Activated CD8-positive, alpha-beta memory T cell treated with anti-CD3 and anti-CD28 coated beads, Interleukin-2, amount 10 ng/mL, durations not matched to agents 7 days and 5 days (primary cell): ENCODE data around the gene ZCWPW1. TPM values are rescaled to one million over a fixed set of nuclear protein-coding genes. Genes with fewer than 3 reads are reported as not detected.

ENCODE experiments used
- ATAC-seq: fragments of 150-1000 bp; cut with Tn5 transposase; one replicate; pipeline ENCODE4 v1.10.0; 2021; ENCODE audit warnings: moderate library complexity
- CTCF ChIA-PET: fragments of 350-600 bp; sonication (Branson Sonifier 250); formaldehyde crosslinking; loops from one replicate; lab custom pipeline; 2021; ENCODE audit warnings: antibody characterized with exemption; lab: Charles Lee
- DNase-seq: peaks from one replicate; pipeline ENCODE4 v3.0.0-alpha.2; 2020
- H3K27ac Mint-ChIP-seq: one replicate; pipeline ENCODE4 v1.8.0; 2021; ENCODE audit warnings: mild to moderate bottlenecking, mixed read lengths
- H3K27me3 Mint-ChIP-seq: one replicate; pipeline ENCODE4 v1.8.0; 2021; ENCODE audit warnings: mixed read lengths
- H3K36me3 Mint-ChIP-seq: one replicate; pipeline ENCODE4 v1.8.0; 2021; ENCODE audit warnings: mild to moderate bottlenecking, mixed read lengths
- H3K4me1 Mint-ChIP-seq: one replicate; pipeline ENCODE4 v1.8.0; 2021; ENCODE audit warnings: mixed read lengths
- H3K4me3 Mint-ChIP-seq: one replicate; pipeline ENCODE4 v1.8.0; 2021; ENCODE audit warnings: mild to moderate bottlenecking, moderate library complexity, mixed read lengths
- H3K9me3 Mint-ChIP-seq: one replicate; pipeline ENCODE4 v1.8.0; 2022; ENCODE audit warnings: low read depth, mixed read lengths
- total RNA-seq, 2 experiments: library from RNA; stranded (reverse); gene quantifications; one replicate each; pipeline ENCODE4 v1.2.3, GENCODE V29; 2021

Gene ZCWPW1
- total RNA-seq, 2 experiments from 2014 or later: 2.6 to 3.3 TPM

- CTCF ChIA-PET: interaction anchor here (1.4 to 1.7 kb wide), 2 partner anchors 16 to 105 kb away, joined by 3 to 5 read pairs; partner anchors contain the start of gene AGFG2
- no peak for DNase-seq
- Mint-ChIP-seq H3K9me3 (no peaks in the 10 kb centered on the region), H3K4me3 (peak overlapping the region; percentile 88), H3K4me1 (peaks cover 51% of the 10 kb centered on the region), H3K27ac (peak overlapping the region; percentile 88), H3K36me3 (peaks cover 41% of the 10 kb centered on the region), H3K27me3 (peaks cover 5% of the 10 kb centered on the region)
- no peak for ATAC-seq
Measured at GRCh38 chr7:100433592-100434296, 5.2 kb upstream of the ZCWPW1 start.

GRCh38 chr7:100433276-100433591 is 4.7 kb upstream of the ZCWPW1 start:
- Mint-ChIP-seq H3K4me3 (no peak overlapping the region), H3K27ac (no peak overlapping the region), H3K4me1 (peaks cover 51% of the 10 kb centered on the region), H3K36me3 (peaks cover 41% of the 10 kb centered on the region), H3K27me3 (peaks cover 5% of the 10 kb centered on the region), H3K9me3 (no peaks in the 10 kb centered on the region)
- CTCF ChIA-PET: no interaction called here
- ATAC-seq: no peak
- DNase-seq: no peak

GRCh38 chr7:100432621-100433275 is 4.2 kb upstream of the ZCWPW1 start:
- Mint-ChIP-seq H3K27ac (peak overlapping the region; percentile 42), H3K4me1 (peaks cover 56% of the 10 kb centered on the region), H3K27me3 (peaks cover 5% of the 10 kb centered on the region), H3K9me3 (no peaks in the 10 kb centered on the region), H3K36me3 (peaks cover 41% of the 10 kb centered on the region), H3K4me3 (no peak overlapping the region)
- no peak for DNase-seq
- ATAC-seq: no peak
- CTCF ChIA-PET: no interaction called here

- peaks cover 56% of the 10 kb centered on the region for H3K4me1 Mint-ChIP-seq
- CTCF ChIA-PET: no interaction called here
- DNase-seq: no peak
Measured at GRCh38 chr7:100432053-100432452, 3.5 kb upstream of the ZCWPW1 start.

GRCh38 chr7:100431286-100431735 is 2.8 kb upstream of the ZCWPW1 start:
- Mint-ChIP-seq H3K27ac (peak overlapping the region; percentile 76), H3K9me3 (no peaks in the 10 kb centered on the region), H3K4me1 (peaks cover 56% of the 10 kb centered on the region), H3K27me3 (peaks cover 5% of the 10 kb centered on the region), H3K36me3 (peaks cover 39% of the 10 kb centered on the region), H3K4me3 (peak overlapping the region; percentile 88)
- ATAC-seq: no peak
- CTCF ChIA-PET: interaction anchor here (4.7 kb wide), 1 partner anchor 24 kb away, joined by 22 read pairs; no protein-coding TSS in a partner anchor
- no peak for DNase-seq

More at GRCh38 chr7:100432053-100432452, 3.5 kb upstream of the ZCWPW1 start:
- Mint-ChIP-seq H3K27me3 (peaks cover 5% of the 10 kb centered on the region), H3K9me3 (no peaks in the 10 kb centered on the region), H3K36me3 (peaks cover 41% of the 10 kb centered on the region), H3K4me3 (peak overlapping the region; percentile 17), H3K27ac (peak overlapping the region; percentile 76)
- no peak for ATAC-seq

- peaks cover 56% of the 10 kb centered on the region for H3K4me1 Mint-ChIP-seq
- peaks cover 9% of the 10 kb centered on the region for H3K27me3 Mint-ChIP-seq
- H3K27ac Mint-ChIP-seq: peak overlapping the region; percentile 96
- CTCF ChIA-PET: interaction anchor here (1.2 to 4.7 kb wide), 4 partner anchors 15 to 182 kb away, joined by 3 to 22 read pairs (median 5); partner anchors contain the start of gene MOSPD3
- peak; percentile 72 for DNase-seq
- peaks cover 37% of the 10 kb centered on the region for H3K36me3 Mint-ChIP-seq
- no peak for ATAC-seq
- peak overlapping the region; percentile 88 for H3K4me3 Mint-ChIP-seq
- H3K9me3 Mint-ChIP-seq: no peaks in the 10 kb centered on the region
Measured at GRCh38 chr7:100430493-100431285, 2.2 kb upstream of the ZCWPW1 start.

GRCh38 chr7:100429637-100430492 is 1.4 kb upstream of the ZCWPW1 start, which contains the start of gene MEPCE:
Gene MEPCE (plus strand): TSS chr7:100429831. CDS start chr7:100430019, 188 bp downstream.
- ATAC-seq (peak; percentile 47), DNase-seq (peak; percentile 97)
- Mint-ChIP-seq H3K4me1 (peaks cover 51% of the 10 kb centered on the region), H3K9me3 (no peaks in the 10 kb centered on the region), H3K27me3 (peaks cover 9% of the 10 kb centered on the region), H3K27ac (peak within 1 kb of the TSS; percentile 100), H3K4me3 (peak within 1 kb of the TSS; percentile 97), H3K36me3 (peaks cover 31% of the 10 kb centered on the region)
- CTCF ChIA-PET: interaction anchor here (1.0 to 4.7 kb wide), 7 partner anchors 14 to 299 kb away, joined by 3 to 22 read pairs (median 5); partner anchors contain the start of gene MOSPD3

GRCh38 chr7:100428967-100429636 is 599 bp upstream of the ZCWPW1 start:
- no peaks in the 10 kb centered on the region for H3K9me3 Mint-ChIP-seq
- H3K27ac Mint-ChIP-seq: peak overlapping the region; percentile 100
- CTCF ChIA-PET: interaction anchor here (1.0 to 4.7 kb wide), 10 partner anchors 21 to 298 kb away, joined by 3 to 22 read pairs (median 4); no protein-coding TSS in a partner anchor

GRCh38 chr7:100427762-100428198 is 723 bp downstream of the ZCWPW1 start:
- peaks cover 9% of the 10 kb centered on the region for H3K27me3 Mint-ChIP-seq
- H3K36me3 Mint-ChIP-seq: peaks cover 17% of the 10 kb centered on the region
- no peak overlapping the region for H3K4me3 Mint-ChIP-seq
- peaks cover 30% of the 10 kb centered on the region for H3K4me1 Mint-ChIP-seq
- H3K27ac Mint-ChIP-seq: peak overlapping the region; percentile 100
- no peak for DNase-seq
- ATAC-seq: no peak
- no peaks in the 10 kb centered on the region for H3K9me3 Mint-ChIP-seq
- CTCF ChIA-PET: interaction anchor here (1.1 to 4.7 kb wide), 8 partner anchors 12 to 83 kb away, joined by 4 to 22 read pairs (median 4); no protein-coding TSS in a partner anchor

More at GRCh38 chr7:100428967-100429636, 599 bp upstream of the ZCWPW1 start:
- peak; percentile 100 for DNase-seq
- ATAC-seq: peak; percentile 63
- peaks cover 9% of the 10 kb centered on the region for H3K27me3 Mint-ChIP-seq
- peaks cover 23% of the 10 kb centered on the region for H3K36me3 Mint-ChIP-seq
- peaks cover 43% of the 10 kb centered on the region for H3K4me1 Mint-ChIP-seq
- peak overlapping the region; percentile 97 for H3K4me3 Mint-ChIP-seq

- Mint-ChIP-seq H3K27me3 (peaks cover 9% of the 10 kb centered on the region), H3K36me3 (peaks cover 12% of the 10 kb centered on the region), H3K9me3 (no peaks in the 10 kb centered on the region), H3K27ac (no peak overlapping the region), H3K4me3 (no peak overlapping the region), H3K4me1 (peaks cover 17% of the 10 kb centered on the region)
- DNase-seq (no peak), ATAC-seq (no peak)
- CTCF ChIA-PET: interaction anchor here (4.7 kb wide), 1 partner anchor 19 kb away, joined by 22 read pairs; no protein-coding TSS in a partner anchor
Measured at GRCh38 chr7:100426516-100426915, 2.0 kb downstream of the ZCWPW1 start.

- CTCF ChIA-PET: interaction anchor here (1.2 kb wide), 1 partner anchor 19 kb away, joined by 4 read pairs; no protein-coding TSS in a partner anchor
- Mint-ChIP-seq H3K4me1 (peaks cover 6% of the 10 kb centered on the region), H3K9me3 (no peaks in the 10 kb centered on the region), H3K4me3 (no peak overlapping the region), H3K27ac (no peak overlapping the region), H3K27me3 (peaks cover 9% of the 10 kb centered on the region), H3K36me3 (peaks cover 6% of the 10 kb centered on the region)
- DNase-seq (no peak), ATAC-seq (no peak)
Measured at GRCh38 chr7:100425347-100425746, 3.2 kb downstream of the ZCWPW1 start.
